Ovary (tissue), 9 donors: ENCODE measurements around the gene CTSF. TPM values are rescaled to one million over a fixed set of nuclear protein-coding genes. Genes with fewer than 3 reads are reported as not detected.
A peak's percentile ranks its signal among the peaks of the same experiment; 100 is the strongest.

Source experiments
- DNase-seq, 5 donors: peaks; one replicate each; pipeline ENCODE4 v3.0.0-alpha.2; 2019 to 2020
- H3K27ac ChIP-seq, 2 donors: fragments of 200-600 bp; one replicate each; pipeline versions ENCODE4 v1.5.1 to v1.8.0; 2019 to 2022
- H3K27me3 ChIP-seq: fragments of 200-600 bp; one replicate; pipeline ENCODE4 v1.8.0; 2022
- H3K36me3 ChIP-seq: fragments of 200-600 bp; sonication (generic); one replicate; pipeline ENCODE4 v1.5.1; 2019
- H3K4me1 ChIP-seq: one replicate; pipeline ENCODE4 v1.8.1; 2013; ENCODE audit warnings: mild to moderate bottlenecking, moderate library complexity; ENCODE audit not compliant: insufficient read depth
- H3K4me3 ChIP-seq: fragments of 200-600 bp; sonication (generic); one replicate; pipeline ENCODE4 v1.5.1; 2017
- H3K9me3 ChIP-seq, 2 donors: fragments of 200-600 bp in 1 of 2; sonication (generic) in 1 of 2; one replicate each; pipeline versions ENCODE4 v1.5.1 to v1.8.1; 2013 to 2019; ENCODE audit warnings: mild to moderate bottlenecking in 1 of 2, moderate library complexity in 1 of 2
- EP300 ChIP-seq: sonication (generic); formaldehyde crosslinking; IDR thresholded peaks from one replicate; pipeline ENCODE4 v1.6.1; 2017; ENCODE audit warnings: antibody characterized with exemption
- POLR2A ChIP-seq: fragments of 450-650 bp; IDR thresholded peaks from one replicate; pipeline ENCODE4 v1.6.1; 2017; ENCODE audit warnings: antibody characterized with exemption, mild to moderate bottlenecking, moderate library complexity
- WGBS, 3 donors: extraction: QIAGEN DNeasy Blood & Tissue Kit in 1 of 3; methylation state at CpG; one replicate each; pipeline versions ENCODE4 v1.1.5 to v1.1.7; 2013 to 2017; 5-methylcytosine and 5-hydroxymethylcytosine counted together
- intact Hi-C, 4 donors: fragments of 100-400 bp; cut with DNase I; formaldehyde crosslinking; loops; one replicate each; pipeline versions ENCODE4 v1.11.0 to v1.15.1; 2022 to 2023
- polyA plus RNA-seq, 2 donors: library from polyadenylated mRNA; stranded (reverse); fragments of 200-250 nt in 1 of 2; fragments of 350-450 nt in 1 of 2; fragmentation: Illumina TruSeq in 1 of 2; extraction: RNeasy Lipid Tissue Mini Kit (QIAGEN cat#74804) in 1 of 2; gene quantifications; one replicate each; pipeline ENCODE4 v1.2.3, GENCODE V29; 2013 to 2014
- total RNA-seq, 7 donors: library from RNA; depleted of rRNA in 2 of 7; stranded (reverse); fragments of >200 nt in 2 of 7; fragmentation: NEBNext Ultra II Directional in 3 of 7; extraction: Animal tissue kit (Norgen Biotek cat#: 25700) in 3 of 7; gene quantifications; one replicate each; pipeline versions ENCODE4 v1.1.0 to v1.2.4, GENCODE V29; 2016 to 2023
- TF ChIP-seq, protein P1 (sequence below), 3 donors: fragments of 450-650 bp in 2 of 3; fragments of 200-600 bp in 1 of 3; IDR thresholded peaks; one replicate each; pipeline versions ENCODE4 v1.5.1 to v1.8.0; 2016 to 2022; ENCODE audit warnings: antibody characterized with exemption in 3 of 3, mild to moderate bottlenecking in 1 of 3
- donor health status: DM: no; HTN: no; CAD: no; lungs with moderate emphysema.
- donor health status: DM: no; HTN: no; CAD: no.
- donor health status: Bipolar disorder and iron deficiency.
- donor health status: DM: yes; HTN: yes; CAD: no.
- donor health status: DM: no; HTN: no; CAD: no.
- donor health status: DM: yes; HTN: yes; CAD: no.

Gene CTSF
- total and polyA plus RNA-seq, 9 donors = 52.6 to 222 (median 158) TPM

DNA sequence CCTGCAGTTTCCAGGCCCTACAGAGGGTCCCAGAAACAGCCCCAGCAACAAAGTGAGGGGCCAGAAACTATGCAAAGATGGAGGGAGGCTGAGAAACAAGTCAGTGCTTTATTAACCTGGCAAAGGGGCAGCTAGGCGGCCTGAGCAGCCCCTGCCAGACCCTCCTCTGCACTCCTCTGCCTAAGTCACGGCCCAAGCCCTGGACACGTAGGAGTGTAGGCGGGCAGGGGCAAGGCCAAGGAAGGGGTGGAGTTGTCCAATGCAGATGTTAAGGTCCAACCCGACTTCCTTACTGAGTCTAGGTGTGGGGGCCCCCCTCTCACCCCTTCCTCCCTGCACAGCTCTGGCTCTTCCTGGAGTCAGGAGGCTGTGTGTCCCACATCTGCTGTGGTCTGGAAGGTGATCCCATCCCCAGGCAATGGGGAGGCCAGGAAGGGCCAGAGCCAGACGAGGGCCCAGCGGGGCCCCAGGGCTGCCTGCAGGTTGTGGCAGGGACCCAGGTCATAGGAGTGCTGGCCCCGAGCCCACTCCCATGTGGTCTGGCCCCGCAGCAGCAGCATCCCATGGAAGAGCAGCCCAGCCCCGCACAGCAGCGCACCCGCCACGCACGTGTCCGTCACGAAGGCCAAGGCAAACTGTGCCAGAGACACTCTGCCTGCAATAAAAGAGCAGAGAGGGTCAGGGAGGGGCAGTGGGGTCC, 29.1 kb downstream of the CTSF start:
- no peaks in the 10 kb centered on the region for H3K9me3 ChIP-seq
- no peak overlapping the region for H3K4me3 ChIP-seq
- TF ChIP-seq, protein P1, sequence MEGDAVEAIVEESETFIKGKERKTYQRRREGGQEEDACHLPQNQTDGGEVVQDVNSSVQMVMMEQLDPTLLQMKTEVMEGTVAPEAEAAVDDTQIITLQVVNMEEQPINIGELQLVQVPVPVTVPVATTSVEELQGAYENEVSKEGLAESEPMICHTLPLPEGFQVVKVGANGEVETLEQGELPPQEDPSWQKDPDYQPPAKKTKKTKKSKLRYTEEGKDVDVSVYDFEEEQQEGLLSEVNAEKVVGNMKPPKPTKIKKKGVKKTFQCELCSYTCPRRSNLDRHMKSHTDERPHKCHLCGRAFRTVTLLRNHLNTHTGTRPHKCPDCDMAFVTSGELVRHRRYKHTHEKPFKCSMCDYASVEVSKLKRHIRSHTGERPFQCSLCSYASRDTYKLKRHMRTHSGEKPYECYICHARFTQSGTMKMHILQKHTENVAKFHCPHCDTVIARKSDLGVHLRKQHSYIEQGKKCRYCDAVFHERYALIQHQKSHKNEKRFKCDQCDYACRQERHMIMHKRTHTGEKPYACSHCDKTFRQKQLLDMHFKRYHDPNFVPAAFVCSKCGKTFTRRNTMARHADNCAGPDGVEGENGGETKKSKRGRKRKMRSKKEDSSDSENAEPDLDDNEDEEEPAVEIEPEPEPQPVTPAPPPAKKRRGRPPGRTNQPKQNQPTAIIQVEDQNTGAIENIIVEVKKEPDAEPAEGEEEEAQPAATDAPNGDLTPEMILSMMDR (IDR thresholded peaks at IDR 0.05) = no peak
- TF ChIP-seq POLR2A (no peak), EP300 (no peak)
- intact Hi-C loops = no loop called here
- no peaks in the 10 kb centered on the region for H3K36me3 ChIP-seq
- WGBS, 3 donors = 49 to 63% (median 59%) methylated on average over 16 of the region's 16 CpGs
- H3K27me3 ChIP-seq = no peaks in the 10 kb centered on the region
- H3K4me1 ChIP-seq = peaks cover 2% of the 10 kb centered on the region
- H3K27ac ChIP-seq = no peak overlapping the region
- DNase-seq = peak in 1 of 5 donors; percentile 46

DNA sequence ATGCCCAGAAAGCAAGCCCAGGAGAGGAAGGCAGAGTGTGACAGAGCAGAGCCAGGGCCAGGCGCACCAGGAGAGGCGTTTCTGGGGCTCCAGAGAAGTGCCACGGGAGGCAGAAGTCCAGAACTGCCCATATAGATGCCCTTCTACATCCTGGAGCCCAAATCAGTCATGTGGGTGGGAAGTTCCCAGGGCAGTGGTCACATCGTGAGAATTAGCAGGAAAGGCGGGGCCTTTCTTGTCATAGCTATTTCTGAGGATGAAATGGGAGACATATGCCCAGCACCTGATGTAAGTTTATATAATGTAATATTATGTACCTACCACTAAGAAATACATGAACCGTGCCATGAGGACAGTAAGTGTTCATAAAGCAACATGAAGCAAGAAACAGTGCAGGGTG, 35.6 kb downstream of the CTSF start:
- Histone ChIP-seq H3K27ac (no peak overlapping the region), H3K36me3 (no peaks in the 10 kb centered on the region), H3K27me3 (no peaks in the 10 kb centered on the region), H3K4me1 (no peaks in the 10 kb centered on the region), H3K4me3 (no peak overlapping the region), H3K9me3 (no peaks in the 10 kb centered on the region)
- intact Hi-C loops = no loop called here
- TF ChIP-seq POLR2A = no peak
- TF ChIP-seq, protein P1 (IDR thresholded peaks at IDR 0.05) = no peak
- no peak for DNase-seq
- WGBS, 3 donors = 77 to 81% (median 78%) methylated on average over 6 of the region's 6 CpGs

DNA sequence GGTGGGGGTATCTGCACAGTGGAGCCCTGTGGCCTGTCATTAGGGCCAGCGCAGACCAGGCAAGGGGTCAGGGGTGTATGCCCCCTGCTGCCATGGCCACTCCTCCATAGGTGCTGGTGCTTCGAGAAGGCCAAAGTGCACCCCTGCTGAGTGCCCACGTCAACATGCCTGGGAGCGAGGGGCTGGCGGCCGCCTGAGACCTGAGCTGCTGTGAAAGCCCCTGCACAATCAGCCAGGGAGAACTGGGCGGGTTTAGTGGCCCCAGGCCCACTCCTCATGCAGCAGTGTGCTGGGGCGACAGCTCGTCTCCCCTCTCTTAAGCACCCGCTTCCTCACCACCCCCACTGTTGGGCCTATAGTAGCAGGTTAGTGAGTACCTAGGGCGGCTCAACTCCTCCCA, 36.6 kb downstream of the CTSF start:
- Histone ChIP-seq H3K9me3 (no peaks in the 10 kb centered on the region), H3K4me1 (no peaks in the 10 kb centered on the region), H3K27ac (no peak overlapping the region), H3K4me3 (no peak overlapping the region), H3K36me3 (no peaks in the 10 kb centered on the region), H3K27me3 (no peaks in the 10 kb centered on the region)
- TF ChIP-seq, protein P1 (IDR thresholded peaks at IDR 0.05) = no peak
- TF ChIP-seq POLR2A = no peak
- no peak for TF ChIP-seq EP300
- no peak for DNase-seq
- WGBS, 3 donors = 88 to 97% (median 91%) methylated on average over 11 of the region's 11 CpGs
- intact Hi-C loops = no loop called here

DNA sequence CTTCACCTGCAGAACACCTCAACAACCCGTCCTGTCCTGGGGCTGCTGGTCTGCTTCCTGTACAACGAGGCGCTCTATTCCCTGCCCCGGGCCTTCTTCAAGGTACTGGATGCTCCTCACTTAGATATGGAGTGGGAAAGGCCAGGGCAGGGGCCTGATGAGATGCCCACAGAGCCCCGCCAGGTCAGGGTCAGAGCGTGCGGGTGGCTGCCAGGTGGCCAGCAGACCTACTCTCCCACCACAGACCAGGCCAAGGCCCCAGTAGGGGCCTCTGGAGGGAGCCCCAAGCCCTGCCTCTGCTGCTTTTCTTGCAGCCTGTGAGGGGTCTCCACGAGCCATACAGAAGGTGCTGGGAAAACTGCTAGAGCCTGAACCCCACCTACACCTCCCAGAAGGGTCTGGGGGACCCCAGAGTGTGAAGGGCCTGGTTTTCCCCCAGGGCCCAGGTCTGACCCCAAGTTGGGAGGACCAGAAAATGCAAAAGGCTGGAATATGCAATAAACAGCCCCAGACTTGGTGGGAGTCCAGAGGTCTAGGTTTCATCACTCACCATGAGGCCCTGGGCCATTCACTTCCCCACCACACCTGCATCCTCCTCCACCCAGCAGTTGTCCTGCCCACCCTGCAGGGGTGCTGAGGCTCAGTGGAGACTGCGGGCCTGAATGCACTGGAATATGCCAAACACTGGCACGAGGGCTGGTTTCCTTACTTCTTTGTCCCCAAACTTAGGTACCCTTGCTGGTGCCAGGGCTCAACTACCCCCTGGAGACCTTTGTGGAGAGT, 37.3 kb downstream of the CTSF start:
- H3K27me3 ChIP-seq = no peaks in the 10 kb centered on the region
- TF ChIP-seq EP300 = no peak
- TF ChIP-seq, protein P1 (IDR thresholded peaks at IDR 0.05) = no peak
- TF ChIP-seq POLR2A = no peak
- 77 to 85% (median 83%) methylated on average over 10 of the region's 10 CpGs for WGBS, 3 donors
- intact Hi-C loops = no loop called here
- H3K27ac ChIP-seq = no peak overlapping the region
- no peak overlapping the region for H3K4me3 ChIP-seq
- no peaks in the 10 kb centered on the region for H3K4me1 ChIP-seq
- no peak for DNase-seq
- H3K36me3 ChIP-seq = no peaks in the 10 kb centered on the region
- no peaks in the 10 kb centered on the region for H3K9me3 ChIP-seq
